Calu3 (cell line): ENCODE results near the gene DPP6. TPM values are rescaled to one million over a fixed set of nuclear protein-coding genes. Genes with fewer than 3 reads are reported as not detected.

Experiments
- BruUV-seq: library from RNA; stranded (reverse); fragments of 400-500 nt; replicated peaks from 2 replicates; lab custom pipeline; 2021; lab: Mats Ljungman, UMichigan
- CTCF ChIA-PET: fragments of 300-600 bp; sonication (Branson Sonifier 250); formaldehyde crosslinking; loops from one replicate; lab custom pipeline; 2022; ENCODE audit warnings: antibody characterized with exemption; lab: Charles Lee
- DNase-seq: peaks from one replicate; pipeline ENCODE4 v3.0.0; 2022
- H3K27ac Mint-ChIP-seq: one replicate; pipeline ENCODE4 v1.8.0; 2022; ENCODE audit warnings: mixed read lengths; ENCODE audit not compliant: unreplicated experiment
- H3K27me3 Mint-ChIP-seq: one replicate; pipeline ENCODE4 v1.8.0; 2022; ENCODE audit warnings: mixed read lengths; ENCODE audit not compliant: unreplicated experiment
- H3K36me3 Mint-ChIP-seq: one replicate; pipeline ENCODE4 v1.8.0; 2022; ENCODE audit warnings: mild to moderate bottlenecking, moderate library complexity, mixed read lengths; ENCODE audit not compliant: insufficient read depth, unreplicated experiment
- H3K4me1 Mint-ChIP-seq: one replicate; pipeline ENCODE4 v1.8.0; 2022; ENCODE audit warnings: mild to moderate bottlenecking, low read depth, mixed read lengths; ENCODE audit not compliant: unreplicated experiment
- H3K4me3 Mint-ChIP-seq: one replicate; pipeline ENCODE4 v1.8.0; 2022; ENCODE audit warnings: mild to moderate bottlenecking, low read depth, moderate library complexity, mixed read lengths; ENCODE audit not compliant: unreplicated experiment
- H3K9me3 Mint-ChIP-seq: one replicate; pipeline ENCODE4 v1.8.0; 2022; ENCODE audit warnings: low read depth, mixed read lengths; ENCODE audit not compliant: unreplicated experiment
- CTCF ChIP-seq: fragments of 200-600 bp; IDR thresholded peaks from one replicate; pipeline ENCODE4 v1.8.0; 2022; ENCODE audit warnings: antibody characterized with exemption; ENCODE audit not compliant: unreplicated experiment
- intact Hi-C: fragments of 100-400 bp; cut with micrococcal nuclease; formaldehyde crosslinking; loops from one replicate; pipeline ENCODE4 v1.10.0; 2022; ENCODE audit not compliant: unreplicated experiment
- total RNA-seq: library from RNA; stranded (reverse); gene quantifications from 2 replicates; pipeline ENCODE4 v1.2.3, GENCODE V29; 2022

The DPP6 gene
- total RNA-seq, 1 experiment from 2014 or later, result not detected

GRCh38 chr7:154685564-154685901, 633.3 kb downstream of the DPP6 start:
- Mint-ChIP-seq H3K27me3 (no peaks in the 10 kb centered on the region), H3K36me3 (no peaks in the 10 kb centered on the region), H3K27ac (no peak overlapping the region), H3K9me3 (peaks cover 18% of the 10 kb centered on the region), H3K4me1 (no peaks in the 10 kb centered on the region), H3K4me3 (no peak overlapping the region)
- intact Hi-C loops, result loop anchor here (2.0 kb wide), 1 partner anchor 71 kb away; no protein-coding TSS in a partner anchor
- CTCF ChIA-PET, result interaction anchor here (0.6 kb wide), 1 partner anchor 121 kb away, joined by 4 read pairs; no protein-coding TSS in a partner anchor
- no peak for DNase-seq
- no TSS peak for BruUV-seq
- no peak for TF ChIP-seq CTCF

GRCh38 chr7:154686305-154686704, 634.1 kb downstream of the DPP6 start:
- Mint-ChIP-seq H3K9me3 (peaks cover 18% of the 10 kb centered on the region), H3K4me3 (no peak overlapping the region), H3K4me1 (no peaks in the 10 kb centered on the region), H3K27me3 (no peaks in the 10 kb centered on the region), H3K27ac (no peak overlapping the region), H3K36me3 (no peaks in the 10 kb centered on the region)
- TF ChIP-seq CTCF, result no peak
- DNase-seq, result no peak
- CTCF ChIA-PET, result interaction anchor here (0.6 kb wide), 1 partner anchor 122 kb away, joined by 4 read pairs; no protein-coding TSS in a partner anchor
- no TSS peak for BruUV-seq
- intact Hi-C loops, result no loop called here

GRCh38 chr7:154688952-154689351, 636.8 kb downstream of the DPP6 start:
- TF ChIP-seq CTCF, result no peak
- DNase-seq, result no peak
- CTCF ChIA-PET, result no interaction called here
- H3K27me3 Mint-ChIP-seq, result no peaks in the 10 kb centered on the region
- H3K36me3 Mint-ChIP-seq, result no peaks in the 10 kb centered on the region
- intact Hi-C loops, result no loop called here
- H3K4me1 Mint-ChIP-seq, result no peaks in the 10 kb centered on the region
- no peak overlapping the region for H3K4me3 Mint-ChIP-seq
- H3K9me3 Mint-ChIP-seq, result peaks cover 10% of the 10 kb centered on the region
- BruUV-seq, result no TSS peak
- H3K27ac Mint-ChIP-seq, result no peak overlapping the region

DNA sequence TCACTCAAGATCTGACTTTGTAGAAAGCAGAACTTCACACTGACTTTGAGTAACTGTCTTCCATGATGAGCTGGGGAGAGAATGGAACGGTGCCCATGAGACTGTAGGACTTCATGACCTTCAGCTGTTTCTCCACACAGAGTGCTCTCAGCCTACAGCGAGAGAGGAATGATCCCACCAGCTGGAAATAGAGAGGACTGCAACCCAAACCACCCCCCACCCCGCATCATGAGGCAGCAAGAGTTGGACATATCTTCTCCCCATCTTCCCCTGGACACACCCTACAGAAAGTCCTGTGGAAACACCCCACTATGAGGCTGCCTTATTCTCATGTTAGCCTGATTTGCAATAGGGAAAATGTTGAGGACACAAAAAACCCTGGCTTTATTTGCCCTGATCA, 638.2 kb downstream of the DPP6 start:
- Mint-ChIP-seq H3K9me3 (peaks cover 10% of the 10 kb centered on the region), H3K27me3 (no peaks in the 10 kb centered on the region), H3K36me3 (no peaks in the 10 kb centered on the region), H3K4me3 (no peak overlapping the region), H3K27ac (no peak overlapping the region), H3K4me1 (no peaks in the 10 kb centered on the region)
- intact Hi-C loops, result no loop called here
- CTCF ChIA-PET, result no interaction called here
- no peak for DNase-seq
- BruUV-seq, result no TSS peak
- no peak for TF ChIP-seq CTCF
